ENCODE measurements around the gene CLDN4. TPM values are rescaled to one million over a fixed set of nuclear protein-coding genes. Genes with fewer than 3 reads are reported as not detected.

The CLDN4 gene
- polyA plus RNA-seq, 3 donors = 0.01 TPM; not detected in 2

- H3K4me2 ChIP-seq (replicated peaks; ENCODE audit: extremely low read depth, low read length, poor library complexity, severe bottlenecking) = no peak overlapping the region
- no peaks in the 10 kb centered on the region for H3K27me3 ChIP-seq (ENCODE audit: control insufficient read depth in 2 of 2, insufficient read depth in 2 of 2, low read length in 2 of 2)
- Mint-ChIP-seq H3K4me3 (no peak overlapping the region), H3K4me1 (no peaks in the 10 kb centered on the region), H3K9me3 (peaks cover 0 to 1% (median 0%) of the 10 kb centered on the region in 7 donors), H3K27me3 (ENCODE audit: low read depth in 3 of 3) (peaks cover 3 to 10% (median 6%) of the 10 kb centered on the region in 3 donors), H3K36me3 (no peaks in the 10 kb centered on the region), H3K27ac (no peak overlapping the region)
- no peaks in the 10 kb centered on the region for H3K79me2 ChIP-seq (ENCODE audit: insufficient read depth, low read length)
- no peak for DNase-seq
- WGBS (ENCODE audit: insufficient coverage) = 92% methylated on average over 9 of the region's 15 CpGs
- no peaks in the 10 kb centered on the region for H3K9me3 ChIP-seq (replicated peaks in 1 of 2; ENCODE audit: control insufficient read depth in 1 of 2, insufficient read depth in 1 of 2, low read length in 2 of 2)
- TF ChIP-seq CTCF (IDR thresholded peaks at IDR 0.05) = no peak
- no peak overlapping the region for H3K27ac ChIP-seq (ENCODE audit: low read depth in 1 of 2, low read length in 2 of 2)
- no peak overlapping the region for H2AFZ ChIP-seq (ENCODE audit: insufficient read depth, low read depth, low read length, poor library complexity, severe bottlenecking)
- intact Hi-C loops (cut with micrococcal nuclease) = no loop called here
- no peaks in the 10 kb centered on the region for H3K36me3 ChIP-seq (replicated peaks in 1 of 2; ENCODE audit: control insufficient read depth in 1 of 2, insufficient read depth in 2 of 2, low read length in 2 of 2)
- H3K9ac ChIP-seq (ENCODE audit: insufficient read depth, low read length, poor library complexity, severe bottlenecking) = no peak overlapping the region
- H3K4me3 ChIP-seq (replicated peaks in 1 of 3; ENCODE audit: low read depth in 2 of 3, low read length in 3 of 3) = no peak overlapping the region
- H4K20me1 ChIP-seq (ENCODE audit: insufficient read depth, low read length) = no peaks in the 10 kb centered on the region
- H3K4me1 ChIP-seq (ENCODE audit: control insufficient read depth in 1 of 2, insufficient read depth in 2 of 2, low read length in 2 of 2) = no peaks in the 10 kb centered on the region
These were observed 39.3 kb downstream of the CLDN4 start for GRCh38 chr7:73870041-73870492.

GRCh38 chr7:73871163-73872011 lies 40.6 kb downstream of the CLDN4 start:
- Histone ChIP-seq H3K27me3 (ENCODE audit: control insufficient read depth in 2 of 2, insufficient read depth in 2 of 2, low read length in 2 of 2) (no peaks in the 10 kb centered on the region), H3K27ac (ENCODE audit: low read depth in 1 of 2, low read length in 2 of 2) (no peak overlapping the region), H3K4me2 (replicated peaks; ENCODE audit: extremely low read depth, low read length, poor library complexity, severe bottlenecking) (no peak overlapping the region), H3K79me2 (ENCODE audit: insufficient read depth, low read length) (no peaks in the 10 kb centered on the region), H4K20me1 (ENCODE audit: insufficient read depth, low read length) (no peaks in the 10 kb centered on the region), H3K9ac (ENCODE audit: insufficient read depth, low read length, poor library complexity, severe bottlenecking) (no peak overlapping the region), H3K9me3 (replicated peaks in 1 of 2; ENCODE audit: control insufficient read depth in 1 of 2, insufficient read depth in 1 of 2, low read length in 2 of 2) (no peaks in the 10 kb centered on the region), H2AFZ (ENCODE audit: insufficient read depth, low read depth, low read length, poor library complexity, severe bottlenecking) (no peak overlapping the region), H3K36me3 (replicated peaks in 1 of 2; ENCODE audit: control insufficient read depth in 1 of 2, insufficient read depth in 2 of 2, low read length in 2 of 2) (no peaks in the 10 kb centered on the region), H3K4me3 (replicated peaks in 1 of 3; ENCODE audit: low read depth in 2 of 3, low read length in 3 of 3) (no peak overlapping the region), H3K4me1 (ENCODE audit: control insufficient read depth in 1 of 2, insufficient read depth in 2 of 2, low read length in 2 of 2) (no peaks in the 10 kb centered on the region)
- no peak for DNase-seq
- no peak for TF ChIP-seq CTCF (IDR thresholded peaks at IDR 0.05)
- Mint-ChIP-seq H3K4me3 (no peak overlapping the region), H3K27ac (no peak overlapping the region), H3K36me3 (no peaks in the 10 kb centered on the region), H3K27me3 (ENCODE audit: low read depth in 3 of 3) (peaks cover 4 to 10% (median 6%) of the 10 kb centered on the region in 3 donors), H3K4me1 (no peaks in the 10 kb centered on the region), H3K9me3 (no peaks in the 10 kb centered on the region)
- intact Hi-C loops (cut with micrococcal nuclease) = no loop called here
- WGBS (ENCODE audit: insufficient coverage) = 89% methylated on average over 19 of the region's 20 CpGs
